ENCODE measurements around the gene HOXA13.

The HOXA13 gene

GRCh38 chr7:27241189-27242056, 41.5 kb upstream of the HOXA13 start:
- no peak for DNase-seq (ENCODE audit: low spot score)
- Mint-ChIP-seq H3K27ac (no peak overlapping the region), H3K4me1 (ENCODE audit: low read depth) (no peaks in the 10 kb centered on the region), H3K27me3 (ENCODE audit: low read depth) (peaks cover 90% of the 10 kb centered on the region), H3K9me3 (no peaks in the 10 kb centered on the region), H3K4me3 (no peak overlapping the region), H3K36me3 (ENCODE audit: low read depth) (no peaks in the 10 kb centered on the region)

GRCh38 chr7:27240015-27240731, 40.3 kb upstream of the HOXA13 start:
- DNase-seq (ENCODE audit: low spot score): no peak
- H3K27ac Mint-ChIP-seq: no peak overlapping the region
- H3K9me3 Mint-ChIP-seq: no peaks in the 10 kb centered on the region
- H3K27me3 Mint-ChIP-seq (ENCODE audit: low read depth): peaks cover 89% of the 10 kb centered on the region
- H3K4me3 Mint-ChIP-seq: no peak overlapping the region
- no peaks in the 10 kb centered on the region for H3K4me1 Mint-ChIP-seq (ENCODE audit: low read depth)
- no peaks in the 10 kb centered on the region for H3K36me3 Mint-ChIP-seq (ENCODE audit: low read depth)

DNA sequence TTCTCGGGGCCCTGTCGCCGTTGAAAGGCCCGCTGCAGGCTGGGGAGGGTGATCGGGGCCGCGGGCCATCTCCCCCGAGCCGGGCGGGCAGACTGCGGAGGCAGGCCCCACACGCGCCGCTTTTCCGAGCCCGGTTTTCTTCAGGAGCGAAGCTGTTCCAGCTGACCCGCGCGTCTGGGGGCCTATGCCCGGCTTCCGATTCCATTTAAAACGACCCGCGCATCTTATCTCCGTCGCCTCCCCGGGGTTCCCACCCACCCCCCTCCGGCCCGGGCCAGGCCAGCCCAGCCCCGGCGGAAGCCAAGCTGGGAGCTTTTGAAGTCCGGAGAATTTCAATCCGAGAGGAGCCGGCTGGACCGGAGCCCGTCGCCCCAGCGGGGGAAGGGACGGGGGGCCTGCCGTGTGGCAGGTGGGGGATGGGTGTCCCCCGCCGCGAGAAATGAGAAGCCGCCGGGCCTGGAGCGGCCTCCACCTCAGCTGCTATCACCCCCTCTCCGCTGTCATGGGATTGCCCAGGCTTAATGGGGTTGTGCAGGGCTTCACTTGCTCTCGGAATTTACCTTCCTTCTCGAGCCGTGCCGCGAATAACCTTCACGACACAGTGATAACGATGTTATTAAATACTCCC, 39.6 kb upstream of the HOXA13 start:
- H3K27ac Mint-ChIP-seq: no peak overlapping the region
- H3K9me3 Mint-ChIP-seq: no peaks in the 10 kb centered on the region
- H3K27me3 Mint-ChIP-seq (ENCODE audit: low read depth): peaks cover 89% of the 10 kb centered on the region
- DNase-seq (ENCODE audit: low spot score): no peak
- no peak overlapping the region for H3K4me3 Mint-ChIP-seq
- no peaks in the 10 kb centered on the region for H3K4me1 Mint-ChIP-seq (ENCODE audit: low read depth)
- H3K36me3 Mint-ChIP-seq (ENCODE audit: low read depth): no peaks in the 10 kb centered on the region

DNA sequence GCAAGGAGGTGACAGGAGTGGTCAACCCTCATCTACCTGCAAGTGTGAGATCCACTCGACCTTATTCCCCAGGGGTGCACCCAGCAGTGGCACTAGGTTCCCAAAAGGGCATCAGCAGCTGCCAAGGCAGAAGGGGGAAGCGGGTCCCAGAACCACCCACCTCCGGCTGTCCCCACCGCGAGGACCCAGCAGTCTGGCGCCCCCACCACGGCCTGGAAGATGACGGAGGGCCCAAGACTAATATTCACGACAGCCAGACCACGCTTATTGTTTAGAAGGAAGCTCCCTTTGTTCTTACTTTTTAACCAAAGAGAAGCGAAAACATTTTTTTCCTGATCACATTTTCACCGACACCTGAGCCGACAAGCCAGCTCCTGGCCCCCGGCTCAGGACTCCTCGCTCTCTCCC, 39.1 kb upstream of the HOXA13 start:
- DNase-seq (ENCODE audit: low spot score): no peak

GRCh38 chr7:27237735-27238334, 37.9 kb upstream of the HOXA13 start:
- Mint-ChIP-seq H3K4me3 (no peak overlapping the region), H3K36me3 (ENCODE audit: low read depth) (no peaks in the 10 kb centered on the region), H3K27me3 (ENCODE audit: low read depth) (peaks cover 84% of the 10 kb centered on the region), H3K9me3 (no peaks in the 10 kb centered on the region), H3K4me1 (ENCODE audit: low read depth) (no peaks in the 10 kb centered on the region), H3K27ac (no peak overlapping the region)
- no peak for DNase-seq (ENCODE audit: low spot score)

More for the DNA sequence above, 39.1 kb upstream of the HOXA13 start:
- H3K9me3 Mint-ChIP-seq: no peaks in the 10 kb centered on the region
- H3K4me3 Mint-ChIP-seq: no peak overlapping the region
- no peaks in the 10 kb centered on the region for H3K4me1 Mint-ChIP-seq (ENCODE audit: low read depth)
- H3K27ac Mint-ChIP-seq: no peak overlapping the region
- no peaks in the 10 kb centered on the region for H3K36me3 Mint-ChIP-seq (ENCODE audit: low read depth)
- H3K27me3 Mint-ChIP-seq (ENCODE audit: low read depth): peaks cover 89% of the 10 kb centered on the region

DNA sequence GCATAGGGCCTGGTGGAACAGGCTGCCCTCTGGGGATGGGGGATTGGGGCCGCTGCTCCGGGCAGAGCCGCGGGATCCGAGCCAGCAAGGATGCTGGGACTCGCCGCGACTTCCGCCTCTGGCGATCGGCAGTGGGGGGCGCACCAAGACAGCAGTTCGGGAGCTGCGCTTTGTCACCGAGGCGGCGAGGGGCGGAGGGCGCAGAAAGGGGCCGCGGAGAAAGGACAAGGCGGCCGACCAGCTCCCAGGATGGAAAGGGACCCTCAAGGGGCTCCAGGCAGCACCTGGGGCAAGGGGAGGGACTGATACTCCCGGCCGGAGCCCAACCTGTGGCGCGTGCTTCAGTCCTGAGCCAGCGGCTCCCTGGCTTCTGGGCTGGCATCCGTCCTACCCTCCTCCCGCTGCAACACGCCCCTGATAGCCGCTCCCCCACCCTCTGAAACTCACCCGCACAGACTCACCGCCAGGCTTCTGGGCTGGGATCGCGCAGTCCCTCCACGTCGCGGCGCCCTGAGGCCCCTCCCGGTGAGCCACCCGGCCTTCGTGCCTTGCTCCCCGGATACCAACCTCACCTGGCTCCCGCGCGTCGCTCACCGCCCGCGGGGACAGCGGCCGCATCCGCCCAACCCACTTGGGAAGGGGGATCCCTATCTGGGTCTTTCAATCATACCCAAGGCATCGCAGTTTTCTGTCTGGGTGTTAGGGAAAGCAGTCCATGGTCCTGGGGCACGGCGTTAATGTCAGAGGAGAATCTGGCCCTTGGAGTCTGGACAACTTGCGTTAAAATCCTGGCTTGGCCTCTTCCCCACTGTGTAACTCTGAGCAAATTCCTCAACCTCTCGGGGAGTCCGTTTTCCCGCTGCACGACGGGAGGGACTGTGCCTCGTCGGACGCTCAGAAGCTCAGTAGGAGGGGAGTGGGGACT, 35.8 kb upstream of the HOXA13 start:
- no peaks in the 10 kb centered on the region for H3K9me3 Mint-ChIP-seq
- peaks cover 68% of the 10 kb centered on the region for H3K27me3 Mint-ChIP-seq (ENCODE audit: low read depth)
- no peak for DNase-seq (ENCODE audit: low spot score)
- H3K4me1 Mint-ChIP-seq (ENCODE audit: low read depth): no peaks in the 10 kb centered on the region
- no peaks in the 10 kb centered on the region for H3K36me3 Mint-ChIP-seq (ENCODE audit: low read depth)
- no peak overlapping the region for H3K27ac Mint-ChIP-seq
- H3K4me3 Mint-ChIP-seq: no peak overlapping the region

GRCh38 chr7:27229448-27229847, 29.6 kb upstream of the HOXA13 start:
- H3K9me3 Mint-ChIP-seq: no peaks in the 10 kb centered on the region
- no peak overlapping the region for H3K4me3 Mint-ChIP-seq
- peaks cover 56% of the 10 kb centered on the region for H3K27me3 Mint-ChIP-seq (ENCODE audit: low read depth)
- no peak overlapping the region for H3K27ac Mint-ChIP-seq
- no peaks in the 10 kb centered on the region for H3K36me3 Mint-ChIP-seq (ENCODE audit: low read depth)
- no peak for DNase-seq (ENCODE audit: low spot score)
- H3K4me1 Mint-ChIP-seq (ENCODE audit: low read depth): no peaks in the 10 kb centered on the region

DNA sequence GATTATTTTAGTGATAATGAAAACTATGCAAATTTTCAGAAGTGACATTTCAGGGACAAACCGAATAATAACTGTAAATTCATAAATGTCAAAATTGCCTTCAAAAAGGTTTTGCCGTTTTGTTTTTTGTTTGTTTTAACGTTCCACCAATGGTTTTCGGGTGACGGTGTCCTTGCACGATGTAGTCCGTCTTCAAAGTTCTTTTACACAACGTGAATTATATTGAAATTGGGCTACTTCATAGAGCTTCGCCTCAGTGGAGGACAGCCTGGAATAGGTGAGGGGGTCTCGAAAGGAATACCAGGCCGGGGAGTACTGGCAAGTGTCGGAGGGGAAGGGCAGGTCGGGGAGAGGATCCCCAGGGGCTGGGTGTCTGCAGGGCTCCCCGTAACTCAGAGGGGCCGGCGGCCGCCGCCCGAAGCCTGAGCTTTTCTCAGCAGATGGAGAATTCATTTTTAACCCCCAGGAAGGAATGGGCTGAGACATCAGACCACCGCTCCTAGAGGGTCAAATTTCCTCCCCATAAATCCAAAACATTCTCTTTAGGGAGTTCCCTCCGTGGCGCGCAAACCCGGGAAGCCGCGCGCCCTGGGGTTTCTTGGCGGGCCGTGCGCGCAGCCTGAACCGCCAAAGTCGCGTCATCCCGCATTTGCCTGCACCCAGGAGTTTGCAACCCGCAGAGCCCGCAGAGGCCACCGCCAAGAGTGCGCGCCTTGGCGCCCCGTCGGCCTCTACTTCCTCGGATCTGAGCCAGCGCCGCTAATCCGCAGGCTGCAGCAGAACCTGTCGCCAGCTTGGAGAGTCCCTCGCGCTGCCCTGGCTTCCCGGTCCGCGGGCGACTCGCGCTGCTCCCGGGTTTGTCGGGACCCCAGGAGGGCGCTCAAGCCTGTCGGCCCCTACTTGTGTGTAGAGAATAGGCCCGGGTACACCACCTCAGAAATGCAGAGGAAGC, 25.4 kb upstream of the HOXA13 start:
- DNase-seq (ENCODE audit: low spot score): no peak
- Mint-ChIP-seq H3K36me3 (ENCODE audit: low read depth) (no peaks in the 10 kb centered on the region), H3K4me3 (no peak overlapping the region), H3K9me3 (no peaks in the 10 kb centered on the region), H3K4me1 (ENCODE audit: low read depth) (no peaks in the 10 kb centered on the region), H3K27ac (no peak overlapping the region), H3K27me3 (ENCODE audit: low read depth) (peaks cover 76% of the 10 kb centered on the region)

GRCh38 chr7:27223941-27224575, 24.2 kb upstream of the HOXA13 start:
- DNase-seq (ENCODE audit: low spot score): no peak
- no peak overlapping the region for H3K4me3 Mint-ChIP-seq
- no peaks in the 10 kb centered on the region for H3K36me3 Mint-ChIP-seq (ENCODE audit: low read depth)
- H3K4me1 Mint-ChIP-seq (ENCODE audit: low read depth): no peaks in the 10 kb centered on the region
- H3K9me3 Mint-ChIP-seq: no peaks in the 10 kb centered on the region
- H3K27ac Mint-ChIP-seq: no peak overlapping the region
- H3K27me3 Mint-ChIP-seq (ENCODE audit: low read depth): peaks cover 81% of the 10 kb centered on the region

- Mint-ChIP-seq H3K4me3 (no peak overlapping the region), H3K9me3 (no peaks in the 10 kb centered on the region), H3K36me3 (ENCODE audit: low read depth) (no peaks in the 10 kb centered on the region), H3K4me1 (ENCODE audit: low read depth) (no peaks in the 10 kb centered on the region), H3K27me3 (ENCODE audit: low read depth) (peaks cover 81% of the 10 kb centered on the region), H3K27ac (no peak overlapping the region)
- DNase-seq (ENCODE audit: low spot score): no peak
These were observed 21.4 kb upstream of the HOXA13 start for GRCh38 chr7:27221201-27221797.

DNA sequence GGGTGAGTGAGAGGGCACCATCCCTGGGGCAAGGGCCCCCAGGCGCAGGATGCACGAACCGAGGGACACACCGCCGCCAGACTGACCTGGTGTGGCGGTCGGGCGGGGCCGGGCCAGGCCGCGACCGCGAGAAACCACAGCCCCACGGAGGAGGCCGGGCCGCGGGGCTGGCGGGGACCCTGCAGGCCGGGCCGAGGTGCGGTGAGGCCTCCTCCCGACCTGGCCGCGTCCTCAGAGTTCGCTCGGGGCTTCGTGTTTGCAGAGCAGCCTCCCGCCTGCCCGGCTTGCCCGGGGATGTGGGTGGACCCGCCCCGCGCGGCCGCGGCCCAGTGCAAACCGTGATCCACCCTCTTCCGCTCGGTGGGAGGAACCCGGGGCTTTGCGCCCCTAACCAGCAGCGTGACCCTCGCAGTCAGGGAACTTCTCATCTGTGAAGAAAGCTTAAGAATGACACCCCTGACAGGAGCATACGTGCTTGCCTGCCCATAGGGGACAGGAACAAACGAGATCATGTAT, 20.6 kb upstream of the HOXA13 start:
- H3K4me1 Mint-ChIP-seq (ENCODE audit: low read depth): no peaks in the 10 kb centered on the region
- no peak for DNase-seq (ENCODE audit: low spot score)
- H3K36me3 Mint-ChIP-seq (ENCODE audit: low read depth): no peaks in the 10 kb centered on the region
- H3K4me3 Mint-ChIP-seq: no peak overlapping the region
- peaks cover 83% of the 10 kb centered on the region for H3K27me3 Mint-ChIP-seq (ENCODE audit: low read depth)
- no peaks in the 10 kb centered on the region for H3K9me3 Mint-ChIP-seq
- no peak overlapping the region for H3K27ac Mint-ChIP-seq
